CD4-positive, alpha-beta T cell (primary cell): ENCODE results near the gene TEAD3. TPM values are rescaled to one million over a fixed set of nuclear protein-coding genes. Genes with fewer than 3 reads are reported as not detected.

Source experiments
- ATAC-seq: fragments of 200-7000 bp; cut with Tn5 transposase; one replicate; pipeline ENCODE4 v1.10.0; 2022; ENCODE audit warnings: mild to moderate bottlenecking; ENCODE audit not compliant: poor library complexity
- CTCF ChIA-PET: fragments of 350-600 bp; sonication (Branson Sonifier 250); formaldehyde crosslinking; loops from one replicate; lab custom pipeline; 2021; ENCODE audit warnings: antibody characterized with exemption, inconsistent platforms; lab: Charles Lee
- POLR2A ChIA-PET: fragments of 350-600 bp; sonication (Branson Sonifier 250); formaldehyde crosslinking; loops from one replicate; lab custom pipeline; 2021; ENCODE audit warnings: antibody characterized with exemption, inconsistent platforms; lab: Charles Lee
- DNase-seq, 14 experiments: peaks; one replicate each; pipeline ENCODE4 v3.0.0-alpha.2; 2013 to 2020; ENCODE audit warnings: mixed read lengths in 2 of 14
- H3K27ac ChIP-seq, 2 donors: one replicate each; pipeline versions ENCODE4 v1.5.1 to v1.7.0; 2013; ENCODE audit warnings: low read length in 2 of 2, low read depth in 1 of 2, mild to moderate bottlenecking in 1 of 2
- H3K27me3 ChIP-seq, 2 experiments: 1 replicate in 1 of 2; 2 replicates in 1 of 2; pipeline versions ENCODE4 v1.6.1 to v1.7.0; 2013; ENCODE audit warnings: low read length in 2 of 2, control low read depth in 1 of 2, mild to moderate bottlenecking in 1 of 2, moderate library complexity in 1 of 2; ENCODE audit not compliant: insufficient read depth in 2 of 2, control insufficient read depth in 1 of 2
- H3K36me3 ChIP-seq: one replicate; pipeline ENCODE4 v1.6.1; 2013; ENCODE audit warnings: low read length, control low read depth; ENCODE audit not compliant: insufficient read depth
- H3K4me1 ChIP-seq: one replicate; pipeline ENCODE4 v1.6.1; 2013; ENCODE audit warnings: low read length, control low read depth; ENCODE audit not compliant: insufficient read depth
- H3K4me3 ChIP-seq: one replicate; pipeline ENCODE4 v1.5.1; 2013; ENCODE audit warnings: mild to moderate bottlenecking, low read length, moderate library complexity
- H3K9me3 ChIP-seq, 2 experiments: 1 replicate in 1 of 2; 2 replicates in 1 of 2; pipeline versions ENCODE4 v1.6.1 to v1.7.0; 2013; ENCODE audit warnings: low read length in 2 of 2, mild to moderate bottlenecking in 2 of 2, control low read depth in 1 of 2, moderate library complexity in 1 of 2; ENCODE audit not compliant: control insufficient read depth in 1 of 2, insufficient read depth in 1 of 2
- H3K27ac Mint-ChIP-seq: one replicate; pipeline ENCODE4 v1.8.0; 2020; ENCODE audit warnings: mixed read lengths
- H3K27me3 Mint-ChIP-seq: one replicate; pipeline ENCODE4 v1.8.0; 2021; ENCODE audit warnings: mixed read lengths
- H3K36me3 Mint-ChIP-seq: one replicate; pipeline ENCODE4 v1.8.0; 2021; ENCODE audit warnings: low read depth, mixed read lengths
- H3K4me1 Mint-ChIP-seq: one replicate; pipeline ENCODE4 v1.8.0; 2021; ENCODE audit warnings: low read depth, mixed read lengths
- H3K4me3 Mint-ChIP-seq: one replicate; pipeline ENCODE4 v1.8.0; 2020; ENCODE audit warnings: mild to moderate bottlenecking, mixed read lengths
- H3K9me3 Mint-ChIP-seq: one replicate; pipeline ENCODE4 v1.8.0; 2020; ENCODE audit warnings: mixed read lengths
- intact Hi-C, 2 experiments: fragments of 100-400 bp; cut with DNase I in 1 of 2; cut with micrococcal nuclease in 1 of 2; formaldehyde crosslinking; loops; one replicate each; pipeline versions ENCODE4 v1.15.1 to v1.9.0; 2023 to 2025; cut with DNase I, micrococcal nuclease
- total RNA-seq, 174 experiments: library from RNA in 2 of 174; stranded (reverse) in 2 of 174; gene quantifications; one replicate each; pipeline ENCODE4 v1.2.3 and lab custom pipeline; 2021 to 2026
- TF ChIP-seq, protein P1 (sequence below): fragments of 200-600 bp; IDR thresholded peaks from one replicate; pipeline ENCODE4 v1.8.0; 2022; ENCODE audit warnings: antibody characterized with exemption, mild to moderate bottlenecking

TEAD3 gene
- total RNA-seq, 2 experiments from 2014 or later, result 0.11 TPM; not detected in 1

GRCh38 chr6:35445691-35446090 is 51.2 kb downstream of the TEAD3 start:
- no peaks in the 10 kb centered on the region for H3K36me3 Mint-ChIP-seq
- H3K36me3 ChIP-seq, result no peaks in the 10 kb centered on the region
- no peaks in the 10 kb centered on the region for H3K27me3 ChIP-seq
- H3K4me1 Mint-ChIP-seq, result peaks cover 10% of the 10 kb centered on the region
- no peaks in the 10 kb centered on the region for H3K9me3 Mint-ChIP-seq
- TF ChIP-seq, protein P1, sequence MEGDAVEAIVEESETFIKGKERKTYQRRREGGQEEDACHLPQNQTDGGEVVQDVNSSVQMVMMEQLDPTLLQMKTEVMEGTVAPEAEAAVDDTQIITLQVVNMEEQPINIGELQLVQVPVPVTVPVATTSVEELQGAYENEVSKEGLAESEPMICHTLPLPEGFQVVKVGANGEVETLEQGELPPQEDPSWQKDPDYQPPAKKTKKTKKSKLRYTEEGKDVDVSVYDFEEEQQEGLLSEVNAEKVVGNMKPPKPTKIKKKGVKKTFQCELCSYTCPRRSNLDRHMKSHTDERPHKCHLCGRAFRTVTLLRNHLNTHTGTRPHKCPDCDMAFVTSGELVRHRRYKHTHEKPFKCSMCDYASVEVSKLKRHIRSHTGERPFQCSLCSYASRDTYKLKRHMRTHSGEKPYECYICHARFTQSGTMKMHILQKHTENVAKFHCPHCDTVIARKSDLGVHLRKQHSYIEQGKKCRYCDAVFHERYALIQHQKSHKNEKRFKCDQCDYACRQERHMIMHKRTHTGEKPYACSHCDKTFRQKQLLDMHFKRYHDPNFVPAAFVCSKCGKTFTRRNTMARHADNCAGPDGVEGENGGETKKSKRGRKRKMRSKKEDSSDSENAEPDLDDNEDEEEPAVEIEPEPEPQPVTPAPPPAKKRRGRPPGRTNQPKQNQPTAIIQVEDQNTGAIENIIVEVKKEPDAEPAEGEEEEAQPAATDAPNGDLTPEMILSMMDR, result no peak
- ATAC-seq (no peak), DNase-seq (peak in 2 of 14 experiments; percentile 15 to 41)
- CTCF ChIA-PET, result no interaction called here
- H3K27me3 Mint-ChIP-seq, result no peaks in the 10 kb centered on the region
- no peak overlapping the region for H3K27ac ChIP-seq
- H3K4me3 Mint-ChIP-seq, result no peak overlapping the region
- POLR2A ChIA-PET, result no interaction called here
- no peak overlapping the region for H3K27ac Mint-ChIP-seq
- intact Hi-C loops, result loop anchor here in 1 of 2 experiments (2.0 kb wide), 1 partner anchor 31 kb away; no protein-coding TSS in a partner anchor
- H3K4me1 ChIP-seq, result peaks cover 15% of the 10 kb centered on the region
- no peaks in the 10 kb centered on the region for H3K9me3 ChIP-seq
- H3K4me3 ChIP-seq, result no peak overlapping the region

- ATAC-seq, result no peak
These were observed 53.4 kb downstream of the TEAD3 start for GRCh38 chr6:35443341-35444030.

GRCh38 chr6:35442693-35443092 is 54.2 kb downstream of the TEAD3 start:
- ChIA-PET CTCF (no interaction called here), POLR2A (no interaction called here)
- H3K27me3 Mint-ChIP-seq, result no peaks in the 10 kb centered on the region
- H3K27ac Mint-ChIP-seq, result no peak overlapping the region
- no peaks in the 10 kb centered on the region for H3K9me3 ChIP-seq
- no peaks in the 10 kb centered on the region for H3K4me1 Mint-ChIP-seq
- no peaks in the 10 kb centered on the region for H3K27me3 ChIP-seq
- no peaks in the 10 kb centered on the region for H3K36me3 Mint-ChIP-seq
- TF ChIP-seq, protein P1, result no peak
- no peaks in the 10 kb centered on the region for H3K9me3 Mint-ChIP-seq
- no peak for ATAC-seq
- no peak overlapping the region for H3K4me3 Mint-ChIP-seq
- intact Hi-C loops, result no loop called here
- no peak overlapping the region for H3K4me3 ChIP-seq
- H3K27ac ChIP-seq, result no peak overlapping the region
- no peaks in the 10 kb centered on the region for H3K36me3 ChIP-seq
- no peak for DNase-seq
- H3K4me1 ChIP-seq, result peaks cover 5% of the 10 kb centered on the region

More at GRCh38 chr6:35443341-35444030, 53.4 kb downstream of the TEAD3 start:
- intact Hi-C loops, result no loop called here
- DNase-seq, result no peak
- no peak overlapping the region for H3K4me3 Mint-ChIP-seq
- H3K9me3 ChIP-seq, result no peaks in the 10 kb centered on the region
- H3K27ac ChIP-seq, result no peak overlapping the region
- H3K27me3 Mint-ChIP-seq, result no peaks in the 10 kb centered on the region
- no peaks in the 10 kb centered on the region for H3K36me3 ChIP-seq
- CTCF ChIA-PET, result no interaction called here
- TF ChIP-seq, protein P1, result no peak
- H3K27me3 ChIP-seq, result no peaks in the 10 kb centered on the region
- no peaks in the 10 kb centered on the region for H3K9me3 Mint-ChIP-seq
- H3K27ac Mint-ChIP-seq, result no peak overlapping the region
- H3K36me3 Mint-ChIP-seq, result no peaks in the 10 kb centered on the region
- no peak overlapping the region for H3K4me3 ChIP-seq
- POLR2A ChIA-PET, result interaction anchor here (0.8 kb wide), 1 partner anchor 24 kb away, joined by 3 read pairs; no protein-coding TSS in a partner anchor
- H3K4me1 Mint-ChIP-seq, result no peaks in the 10 kb centered on the region
- peaks cover 5% of the 10 kb centered on the region for H3K4me1 ChIP-seq
